Anterior cingulate cortex (tissue), 58 donors: ENCODE measurements around the gene SGO2.
"Not testable (repeated sequence)": the region's sequence is repeated elsewhere in the genome, so short reads cannot be mapped to it uniquely, and the experiment has no call there.

Experiments used
- DNase-seq, 58 donors: peaks; one replicate each; lab custom pipeline; 2025; lab: John Stamatoyannopoulos, UW

Gene SGO2

DNA sequence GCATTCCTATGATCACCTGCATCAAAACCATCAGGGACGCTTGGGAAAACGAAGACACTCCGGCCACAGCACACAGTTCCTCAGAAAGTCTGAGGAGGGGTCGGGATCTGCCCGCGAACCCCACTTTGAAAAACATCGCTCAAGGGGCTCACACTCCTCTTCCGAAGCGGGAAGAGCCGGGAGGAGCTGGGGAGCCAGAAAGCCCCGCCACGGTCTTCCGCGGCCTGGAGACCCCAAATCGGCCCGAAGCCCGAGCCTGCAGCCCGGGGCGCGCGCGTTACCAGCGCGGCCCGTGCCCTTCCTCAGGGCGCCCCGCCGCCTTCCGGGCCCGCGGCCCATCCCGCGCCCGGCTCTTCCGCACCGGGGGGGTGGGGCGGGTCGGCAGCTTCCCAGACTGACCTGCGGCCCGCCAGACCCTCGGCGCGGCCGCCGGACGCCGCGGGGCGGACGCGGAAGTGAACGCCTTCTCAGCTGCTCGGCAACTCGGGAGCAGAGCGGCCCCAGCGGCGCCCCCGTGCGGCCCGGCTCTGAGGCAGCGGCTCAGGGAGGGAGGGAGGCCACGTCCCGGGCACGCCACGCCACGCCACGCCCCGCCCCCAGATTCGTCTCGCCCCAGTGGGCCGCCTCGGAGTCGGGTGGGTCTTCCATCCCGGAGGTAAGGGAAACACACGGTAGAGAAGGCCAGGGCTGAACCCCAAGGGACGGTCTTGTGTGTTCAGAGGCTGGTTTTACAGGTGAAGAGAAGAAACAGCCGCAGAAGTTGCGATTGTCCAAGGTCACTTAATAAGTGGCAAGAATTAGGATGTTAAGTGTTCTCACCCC, 16.2 kb upstream of the SGO2 start, which contains the start of gene KCTD18:
Gene KCTD18, minus strand, starts transcription at position 457 of the 822 bp plus-strand sequence. CDS start 3,052 bp downstream, outside the sequence.
- peak; percentile 16 to 94 (median 85) for DNase-seq

DNA sequence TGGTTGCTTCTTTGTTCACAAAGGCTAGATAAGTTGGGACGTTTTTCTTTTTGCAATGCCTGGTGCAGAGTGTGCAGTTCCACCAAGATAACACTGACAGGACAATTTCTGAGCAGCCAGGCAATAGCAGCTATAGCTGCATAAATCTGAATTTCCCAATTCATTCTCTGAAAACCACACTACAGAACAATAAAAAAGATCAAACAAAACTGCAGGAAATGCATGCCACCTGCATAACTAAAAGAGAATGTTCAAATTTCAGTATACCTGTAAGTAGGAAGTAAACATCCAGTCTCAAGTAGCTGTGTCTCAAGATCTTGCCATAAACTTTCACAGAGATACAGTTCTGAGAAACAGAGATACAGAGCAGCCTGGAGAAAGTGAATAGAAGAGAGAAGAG, 10.9 kb upstream of the SGO2 start:
- no peak for DNase-seq

DNA sequence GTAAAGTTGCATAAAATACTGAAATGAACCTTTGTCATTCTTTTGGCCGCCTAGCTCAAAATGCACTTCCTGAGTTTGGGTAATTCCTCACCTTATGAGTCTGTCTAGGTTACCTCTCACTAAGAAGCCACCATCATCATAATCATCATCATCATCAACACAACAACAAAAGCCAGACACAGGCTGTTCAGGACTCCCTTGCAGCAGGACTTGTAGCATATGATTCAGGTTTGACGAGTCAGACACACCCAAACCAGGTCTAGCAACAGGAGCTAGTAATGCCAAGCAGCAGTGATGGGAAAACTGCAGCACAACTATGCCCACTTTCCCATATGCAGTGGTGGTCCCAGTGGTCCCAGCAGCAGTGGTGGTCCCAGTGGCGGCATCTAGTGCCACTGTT, 2.8 kb upstream of the SGO2 start:
- no peak for DNase-seq

DNA sequence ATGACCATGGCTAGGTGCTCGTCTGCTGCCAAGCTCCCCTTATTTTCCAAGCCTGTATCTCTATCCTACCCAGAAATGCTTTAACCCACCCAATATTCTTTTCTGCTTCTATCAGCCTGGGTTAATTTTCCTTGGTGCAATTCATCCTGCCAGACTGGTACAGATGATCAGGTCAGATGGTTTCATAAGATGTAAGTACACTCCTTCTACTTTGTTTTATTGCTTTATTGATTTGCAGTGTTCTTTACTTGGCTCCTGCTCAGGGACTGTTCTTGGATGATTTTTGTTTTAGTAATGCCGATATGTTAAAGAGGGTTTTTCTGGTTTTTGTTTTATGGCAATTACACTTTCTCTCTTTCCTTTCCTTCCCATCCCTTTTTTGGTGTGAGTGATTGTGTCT, 2.4 kb upstream of the SGO2 start:
- DNase-seq = no peak

DNA sequence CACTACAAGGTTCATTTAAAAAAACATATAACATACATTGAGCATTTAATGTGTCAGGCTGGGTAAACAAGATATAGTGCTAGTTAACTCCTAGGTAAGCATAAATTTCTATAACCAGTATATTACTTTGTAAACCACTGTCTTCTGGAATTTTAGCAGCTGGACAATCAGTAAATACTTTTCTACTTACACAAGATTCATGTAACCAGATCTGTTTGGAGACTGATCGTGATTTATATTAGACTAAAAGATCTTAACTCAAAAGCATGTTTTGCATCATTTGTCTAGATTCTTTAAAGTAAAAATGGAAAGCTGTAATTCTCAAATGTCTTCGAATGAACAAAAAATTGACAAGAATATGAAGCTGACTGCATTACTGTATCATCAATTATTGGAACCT, 941 bp upstream of the SGO2 start:
- no peak for DNase-seq

DNA sequence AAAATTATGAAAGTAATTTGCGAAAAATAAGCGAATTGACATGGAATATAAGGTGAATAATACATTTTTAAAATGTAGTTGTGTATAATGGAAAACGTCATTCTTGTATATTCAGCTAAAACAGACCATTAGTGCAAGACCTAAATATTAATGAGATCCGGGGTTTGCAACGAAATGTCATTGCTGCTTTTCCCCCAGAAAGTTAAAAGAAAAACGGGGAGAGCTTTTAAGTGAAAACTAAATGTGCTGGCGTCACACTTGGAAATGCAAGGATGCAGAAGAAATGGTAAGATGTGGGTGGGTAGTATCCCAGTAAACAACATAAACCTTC, 491 bp upstream of the SGO2 start:
- DNase-seq = no peak

DNA sequence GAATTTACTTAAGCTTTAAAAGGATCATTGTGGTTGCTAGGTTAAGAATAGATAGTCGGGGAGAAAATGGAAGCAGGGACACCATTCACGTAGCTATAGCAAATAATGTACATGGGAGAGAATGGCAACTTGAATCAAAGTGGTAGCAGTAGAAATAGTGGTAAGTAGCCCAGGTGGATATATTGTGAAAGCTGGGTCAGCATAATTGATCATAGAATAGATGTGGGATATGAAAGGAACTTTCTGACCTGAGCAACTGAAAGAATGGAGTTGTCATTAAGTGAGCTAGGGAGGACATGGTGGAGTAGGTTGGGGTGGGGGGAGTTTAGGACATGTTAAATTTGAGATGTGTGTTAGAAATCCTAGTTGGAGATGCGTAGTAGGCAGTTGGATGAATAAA, 2.2 kb downstream of the SGO2 start:
- DNase-seq = no peak

DNA sequence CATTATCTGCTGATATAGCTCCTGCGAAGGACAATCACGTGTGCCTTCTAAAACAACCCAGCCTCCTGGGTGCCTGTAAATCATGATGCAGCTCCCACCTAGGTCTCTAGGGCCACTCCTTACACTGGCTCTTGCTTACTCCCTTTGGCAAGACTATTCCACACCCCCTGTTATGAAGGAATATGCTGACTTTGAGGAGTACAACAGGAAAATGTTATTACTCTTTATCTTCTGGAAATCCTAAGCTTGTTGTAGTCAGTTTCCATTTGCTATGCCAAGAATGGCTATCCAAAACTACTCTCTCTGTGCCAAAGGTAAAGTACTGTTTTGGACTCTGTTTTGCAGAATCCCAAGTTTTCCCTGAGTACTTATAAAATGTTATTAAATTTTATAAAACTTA, 7.7 kb downstream of the SGO2 start:
- DNase-seq = no peak

DNA sequence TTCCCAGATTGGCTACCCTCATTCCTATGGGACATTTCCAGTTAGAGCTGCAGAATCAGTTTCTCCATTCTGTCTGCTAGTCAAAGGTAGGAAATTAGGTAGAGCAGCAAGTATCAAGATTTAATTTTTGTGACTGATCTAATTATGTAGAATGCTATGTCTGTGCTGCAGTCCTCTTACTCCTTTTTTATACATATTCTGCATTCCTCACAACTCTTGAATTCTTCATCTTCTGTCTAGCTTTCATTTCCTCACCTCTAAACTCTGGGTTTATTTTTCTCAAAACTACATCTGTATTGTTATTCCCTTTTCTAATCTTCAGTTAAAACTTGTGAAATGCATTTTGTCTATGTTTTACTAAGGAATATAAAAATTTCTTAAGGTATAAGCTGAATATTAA, 8.6 kb downstream of the SGO2 start:
- DNase-seq = no peak

DNA sequence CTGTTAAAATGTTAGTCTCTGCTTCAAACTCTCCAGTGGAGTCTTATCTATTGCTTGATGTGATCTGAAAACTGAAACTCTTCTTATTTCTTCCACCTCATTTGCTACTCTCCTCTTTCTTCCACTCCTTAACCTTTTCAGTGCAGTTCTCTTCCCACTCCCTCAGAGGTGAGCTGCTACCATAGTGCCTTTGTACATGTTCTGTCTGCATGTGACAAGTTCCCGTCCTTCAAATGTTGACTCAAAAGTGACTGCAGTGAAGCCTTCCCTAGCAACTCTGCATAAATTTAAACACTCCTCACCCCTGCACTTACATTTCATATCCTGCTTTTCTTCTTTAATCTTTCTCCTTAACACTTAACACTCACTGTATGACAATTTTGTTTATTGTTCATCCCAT, 12.1 kb downstream of the SGO2 start:
- no peak for DNase-seq

DNA sequence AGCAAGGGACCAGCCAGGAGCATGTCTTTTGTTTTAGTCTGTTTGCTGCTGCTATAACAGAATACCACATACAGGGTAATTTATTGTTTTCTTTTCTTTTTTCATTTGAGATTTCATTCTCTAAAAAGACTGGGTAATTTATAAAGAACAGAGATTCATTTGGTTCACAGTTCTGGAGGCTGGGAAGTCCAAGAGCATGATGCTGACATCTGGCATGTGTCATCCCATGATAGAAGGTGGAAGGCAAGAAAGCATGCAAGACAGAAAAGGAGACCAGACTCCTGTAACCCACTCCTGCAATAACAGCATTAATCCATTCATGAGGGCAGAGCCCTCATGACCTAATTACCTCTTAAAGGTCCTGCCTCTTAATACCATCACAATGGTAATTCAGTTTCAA, 14.8 kb downstream of the SGO2 start:
- DNase-seq = no peak

DNA sequence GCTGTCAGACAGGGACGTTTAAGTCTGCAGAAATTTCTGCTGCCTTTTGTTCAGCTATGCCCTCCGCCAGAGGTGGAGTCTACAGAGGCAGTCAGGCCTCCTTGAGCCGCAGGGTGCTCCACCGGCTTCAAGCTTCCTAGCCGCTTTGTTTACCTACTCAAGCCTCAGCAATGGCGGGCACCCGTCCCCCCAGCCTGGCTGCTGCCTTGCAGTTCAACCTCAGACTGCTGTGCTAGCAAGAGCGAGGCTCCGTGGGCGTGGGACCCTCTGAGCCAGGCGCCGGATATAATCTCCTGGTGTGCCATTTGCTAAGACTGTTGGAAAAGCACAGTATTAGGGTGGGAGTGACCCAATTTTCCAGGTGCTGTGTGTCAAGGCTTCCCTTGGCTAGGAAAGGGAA, 40.6 kb downstream of the SGO2 start:
- DNase-seq = not testable (repeated sequence)

DNA sequence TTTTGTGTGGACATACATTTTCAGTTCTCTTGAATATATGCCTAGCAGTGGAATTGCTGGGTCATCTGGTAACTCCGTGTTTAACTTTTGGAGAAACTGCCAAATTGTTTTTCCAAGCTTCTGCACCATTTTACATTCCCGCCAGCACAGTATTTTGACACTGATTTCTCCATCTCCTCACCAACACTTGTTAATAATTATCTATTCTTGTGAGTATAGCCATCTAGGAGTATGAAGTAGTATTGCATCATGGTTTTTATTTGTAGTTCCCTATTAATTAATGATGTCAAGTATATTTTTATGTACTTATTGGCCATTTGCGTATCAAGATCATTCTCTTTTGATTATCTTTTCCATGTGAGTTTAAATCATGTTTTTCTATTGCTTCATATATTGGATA, 41.9 kb downstream of the SGO2 start:
- no peak for DNase-seq

DNA sequence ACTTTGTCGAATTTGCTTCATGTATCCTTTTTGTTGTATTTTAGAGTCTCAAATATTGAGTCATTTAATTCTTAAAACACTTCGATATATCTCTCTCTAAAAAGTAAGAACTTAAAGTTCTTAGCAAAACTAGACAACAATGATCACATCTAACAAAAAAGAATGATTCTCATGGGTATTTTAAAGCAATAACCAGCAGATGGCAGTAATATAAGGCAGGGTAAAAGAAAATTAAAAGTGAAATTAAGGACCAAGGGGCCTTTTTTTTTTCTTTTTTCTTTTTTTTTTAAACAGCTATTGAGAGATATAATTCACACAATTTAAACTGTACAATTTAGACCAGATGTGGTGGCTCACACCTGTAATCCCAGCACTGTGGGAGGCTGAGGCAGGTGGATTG, 50.0 kb downstream of the SGO2 start:
- DNase-seq = no peak

DNA sequence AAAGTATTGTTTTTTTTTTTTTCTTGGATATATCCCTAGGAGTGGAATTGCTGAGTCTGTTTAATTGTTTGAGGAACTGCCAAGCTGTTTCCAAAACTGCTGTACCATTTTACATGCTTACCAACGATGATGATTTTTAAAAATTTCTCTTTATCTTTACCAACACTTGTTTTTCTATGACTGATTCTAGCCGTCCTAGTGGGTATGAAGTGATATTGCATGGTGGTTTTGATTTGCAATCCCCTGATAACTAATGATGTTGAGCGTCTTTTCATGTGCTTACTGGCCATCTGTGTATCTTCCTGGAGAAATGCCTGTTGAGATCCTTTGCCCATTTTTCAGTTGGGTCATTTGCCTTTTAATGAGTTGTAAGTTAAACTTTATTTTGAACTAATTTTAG, 51.0 kb downstream of the SGO2 start:
- no peak for DNase-seq

DNA sequence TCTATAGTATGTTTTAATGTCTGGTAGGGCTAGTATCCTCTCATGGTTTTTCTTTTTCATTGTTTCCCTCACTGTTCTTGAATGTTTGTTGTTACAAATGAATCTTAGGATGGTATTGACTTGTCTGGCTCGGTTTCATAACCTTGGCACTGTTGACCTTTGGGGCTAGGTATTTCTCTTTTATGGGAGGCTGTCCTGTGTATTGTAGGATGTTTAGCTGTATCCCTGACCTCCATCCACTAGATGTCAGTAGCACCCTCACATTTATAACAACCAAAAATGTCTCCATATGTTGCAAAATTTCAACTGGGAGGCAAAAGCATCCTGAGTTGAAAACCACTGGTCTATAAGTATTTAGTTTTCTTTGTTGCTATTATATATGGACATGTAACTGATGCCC, 52.8 kb downstream of the SGO2 start:
- no peak for DNase-seq

DNA sequence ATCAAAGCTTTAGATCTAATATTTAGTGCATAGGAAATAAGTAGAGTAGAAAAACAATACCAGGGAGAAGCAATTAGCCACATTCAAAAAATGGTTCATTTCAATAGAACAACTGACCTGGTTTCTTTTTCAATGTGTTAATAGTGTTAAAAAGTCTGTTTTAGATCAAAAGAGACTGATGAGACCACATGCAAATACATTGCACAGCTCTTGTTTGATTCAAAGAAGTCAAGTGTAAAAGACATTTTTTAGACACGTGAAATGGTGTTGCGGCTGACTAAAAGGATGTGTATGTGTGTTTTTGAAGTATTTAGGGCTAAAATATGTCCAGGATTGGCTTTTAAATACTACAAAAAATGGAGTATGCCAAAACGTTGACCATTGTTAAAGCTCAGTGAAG, 58.6 kb downstream of the SGO2 start:
- DNase-seq = no peak

DNA sequence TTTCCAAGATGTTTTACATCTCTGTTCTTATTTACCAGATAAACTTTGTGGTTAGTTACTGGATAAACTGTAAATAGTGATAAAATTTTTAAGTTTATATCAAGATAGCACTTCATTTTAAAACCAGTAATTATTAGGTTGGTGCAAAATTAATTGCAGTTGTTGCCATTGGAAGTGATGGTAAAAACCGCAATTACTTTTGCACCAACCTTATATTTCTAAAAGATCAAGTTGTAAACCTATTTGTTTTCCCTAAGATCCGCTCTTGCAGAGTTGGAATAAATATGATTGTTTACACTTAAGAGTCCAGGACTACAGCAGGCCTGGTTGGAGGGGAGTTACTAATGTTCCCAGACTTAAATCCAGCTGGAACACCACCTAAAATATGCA, 59.3 kb downstream of the SGO2 start:
- DNase-seq = no peak

DNA sequence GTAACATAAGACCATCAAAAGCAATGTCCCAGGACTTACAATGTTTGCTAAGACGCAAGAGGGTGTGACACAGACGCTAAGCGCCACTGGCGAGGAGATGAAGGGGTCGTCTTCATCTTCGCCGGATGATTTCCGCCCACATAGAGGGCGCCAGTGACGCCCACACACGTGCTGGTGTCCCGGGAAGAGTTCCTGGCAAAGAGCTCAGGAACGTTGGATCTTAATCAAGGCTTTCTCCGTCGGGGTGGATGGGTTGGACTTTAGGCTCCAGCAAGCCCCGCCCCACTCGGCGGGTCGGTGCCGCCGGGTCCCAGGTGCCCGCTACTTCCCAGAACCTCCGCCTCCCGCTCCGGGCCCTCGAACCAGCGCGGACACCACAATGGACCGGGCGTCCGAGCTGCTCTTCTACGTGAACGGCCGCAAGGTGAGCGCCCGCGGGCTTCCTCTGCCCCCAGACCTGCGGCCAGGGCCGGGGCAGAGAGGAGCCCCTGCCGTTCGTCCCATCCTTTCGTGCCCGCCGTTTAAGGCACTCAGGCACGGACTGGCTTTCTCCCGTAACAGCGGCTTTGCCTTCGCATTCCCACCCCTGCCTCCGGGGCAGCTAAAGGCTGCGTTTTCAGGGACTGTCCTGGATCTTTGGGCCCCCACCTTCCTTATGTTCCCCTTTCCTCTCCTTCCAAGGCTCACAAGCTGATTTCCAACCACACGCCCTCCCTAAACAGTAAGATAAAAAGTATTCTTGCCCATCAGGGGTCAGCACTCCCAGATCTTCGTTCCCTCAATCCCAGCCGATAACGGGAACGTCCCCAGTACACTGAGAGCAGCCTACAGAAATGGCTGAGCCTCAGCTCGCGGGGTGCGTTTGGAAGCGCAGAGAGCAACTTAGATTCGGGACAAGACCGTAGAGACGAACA, 60.0 kb downstream of the SGO2 start, which contains the start of gene AOX1:
Gene AOX1, plus strand, starts transcription at position 285 of the 914 bp plus-strand sequence. Its CDS starts 95 bp downstream, at position 380.
- peak in 18 of 58 donors; percentile 1 to 54 (median 10) for DNase-seq

DNA sequence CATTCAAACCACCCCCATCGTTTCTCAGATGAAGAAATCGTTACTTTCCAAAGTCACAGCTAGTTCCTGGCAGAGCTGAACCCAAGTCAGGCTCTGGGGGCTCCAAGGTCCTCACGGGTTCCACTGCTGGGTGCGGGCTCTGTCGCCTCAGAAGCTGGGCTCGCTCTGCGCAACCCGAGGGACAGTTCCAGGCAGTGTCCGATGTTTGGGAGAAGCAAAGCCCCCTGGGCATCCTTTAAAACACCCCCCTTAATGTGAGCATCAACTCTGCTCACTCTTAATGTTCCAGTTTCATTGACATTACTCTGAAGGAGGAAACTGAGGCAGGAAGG, 60.6 kb downstream of the SGO2 start:
- DNase-seq = no peak

DNA sequence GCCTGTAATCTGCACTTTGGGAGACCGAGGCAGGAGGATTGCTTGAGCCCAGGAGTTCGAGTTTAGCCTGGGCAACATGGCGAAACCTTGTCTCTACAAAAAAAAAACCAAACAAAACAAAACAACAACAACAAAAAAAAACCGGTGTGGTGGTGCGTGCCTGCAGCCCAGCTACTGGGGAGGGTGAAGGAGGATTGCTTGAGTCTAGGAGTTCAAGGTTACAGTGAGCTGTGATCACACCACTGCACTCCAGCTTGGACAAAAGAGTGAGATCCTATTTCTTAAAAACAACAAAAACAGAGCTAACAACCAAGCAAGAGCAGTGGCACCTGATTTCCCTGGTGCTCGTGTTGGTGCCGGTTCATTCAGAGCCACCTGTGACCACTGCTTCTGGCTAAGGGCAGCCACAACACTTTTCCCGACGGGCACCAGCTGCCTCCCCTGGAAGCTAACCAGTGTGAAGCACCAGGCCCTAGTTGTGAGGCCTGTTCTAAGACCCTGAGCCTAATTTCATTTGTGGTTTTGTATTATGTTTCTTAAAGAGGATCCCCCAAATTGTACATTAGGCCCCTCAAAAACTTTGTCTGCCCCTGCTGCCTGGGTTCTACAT, 61.1 kb downstream of the SGO2 start:
- DNase-seq = no peak
